Thoracic aorta (tissue), 2 donors: Measurements from ENCODE around the gene IL6R. TPM values are rescaled to one million over a fixed set of nuclear protein-coding genes. Genes with fewer than 3 reads are reported as not detected.

Experiments
- ATAC-seq: fragments of 150-250 bp; one replicate; pipeline ENCODE4 v1.8.0; 2017; ENCODE audit warnings: low read depth; ENCODE audit not compliant: insufficient number of reproducible peaks, low FRiP score
- DNase-seq: peaks from one replicate; pipeline ENCODE4 v3.0.0-alpha.2; 2020; ENCODE audit warnings: low spot score
- H3K27ac ChIP-seq, 2 donors: fragments of 200-600 bp; sonication (generic); 1 replicate in 1 of 2; 2 replicates in 1 of 2; pipeline ENCODE4 v1.5.1; 2016; ENCODE audit warnings: mild to moderate bottlenecking in 2 of 2, moderate library complexity in 2 of 2
- H3K27me3 ChIP-seq: fragments of 200-600 bp; sonication (generic); replicated peaks from 2 replicates; pipeline ENCODE4 v1.6.0; 2016; ENCODE audit warnings: mild to moderate bottlenecking; ENCODE audit not compliant: insufficient read depth
- H3K36me3 ChIP-seq: fragments of 200-600 bp; sonication (generic); one replicate; pipeline ENCODE4 v1.5.1; 2016
- H3K4me1 ChIP-seq, 2 donors: fragments of 200-600 bp; sonication (generic); 1 replicate in 1 of 2; 2 replicates in 1 of 2; pipeline versions ENCODE4 v1.5.1 to v1.6.0; 2016; ENCODE audit warnings: low read depth in 2 of 2, mild to moderate bottlenecking in 1 of 2; ENCODE audit not compliant: control insufficient read depth in 1 of 2
- H3K4me3 ChIP-seq: fragments of 200-600 bp; sonication (generic); 2 replicates; pipeline ENCODE4 v1.5.1; 2016; ENCODE audit warnings: mild to moderate bottlenecking
- H3K9me3 ChIP-seq: fragments of 200-600 bp; sonication (generic); 2 replicates; pipeline ENCODE4 v1.5.1; 2016
- CTCF ChIP-seq: fragments of 200-600 bp; sonication (generic); IDR thresholded peaks from one replicate; pipeline ENCODE4 v1.5.1; 2019; ENCODE audit warnings: antibody characterized with exemption
- total RNA-seq, 2 donors: library from RNA; depleted of rRNA; stranded (reverse); fragments of >200 nt; gene quantifications; one replicate each; pipeline versions ENCODE4 v1.1.0 to v1.2.3, GENCODE V29; 2016

Gene IL6R
- total RNA-seq, 2 donors from 2014 or later = 25.8 to 48.3 TPM

- DNase-seq = no peak
- H3K36me3 ChIP-seq = no peaks in the 10 kb centered on the region
- no peaks in the 10 kb centered on the region for H3K27me3 ChIP-seq
- no peak for TF ChIP-seq CTCF
- H3K27ac ChIP-seq = no peak overlapping the region
- no peak overlapping the region for H3K4me3 ChIP-seq
- H3K4me1 ChIP-seq = peaks cover 12 to 28% of the 10 kb centered on the region in 2 donors
- H3K9me3 ChIP-seq = no peaks in the 10 kb centered on the region
- no peak for ATAC-seq
These were observed 1.2 kb upstream of the IL6R start for GRCh38 chr1:154403983-154404382.

GRCh38 chr1:154404511-154404931 lies 622 bp upstream of the IL6R start:
- no peak for ATAC-seq
- Histone ChIP-seq H3K36me3 (no peaks in the 10 kb centered on the region), H3K4me3 (peak overlapping the region; percentile 84), H3K4me1 (peaks cover 12 to 28% of the 10 kb centered on the region in 2 donors), H3K27me3 (no peaks in the 10 kb centered on the region), H3K27ac (peak overlapping the region in 1 of 2 donors; percentile 90), H3K9me3 (no peaks in the 10 kb centered on the region)
- DNase-seq = no peak
- no peak for TF ChIP-seq CTCF

GRCh38 chr1:154405747-154406571 lies 816 bp downstream of the IL6R start:
- H3K4me1 ChIP-seq = peaks cover 12 to 28% of the 10 kb centered on the region in 2 donors
- DNase-seq = peak; percentile 88
- ATAC-seq = peak; percentile 51

GRCh38 chr1:154406572-154406879 lies 1.4 kb downstream of the IL6R start:
- no peak for ATAC-seq
- Histone ChIP-seq H3K36me3 (no peaks in the 10 kb centered on the region), H3K9me3 (no peaks in the 10 kb centered on the region), H3K4me3 (peak overlapping the region; percentile 84), H3K27me3 (no peaks in the 10 kb centered on the region), H3K4me1 (peaks cover 12 to 28% of the 10 kb centered on the region in 2 donors), H3K27ac (peak overlapping the region; percentile 27 to 90)
- TF ChIP-seq CTCF = no peak
- no peak for DNase-seq

More at GRCh38 chr1:154405747-154406571, 816 bp downstream of the IL6R start:
- no peaks in the 10 kb centered on the region for H3K36me3 ChIP-seq
- peak overlapping the region; percentile 84 for H3K4me3 ChIP-seq
- no peak for TF ChIP-seq CTCF
- no peaks in the 10 kb centered on the region for H3K9me3 ChIP-seq
- H3K27me3 ChIP-seq = no peaks in the 10 kb centered on the region
- H3K27ac ChIP-seq = peak overlapping the region; percentile 76 to 90

GRCh38 chr1:154406886-154407197 lies 1.7 kb downstream of the IL6R start:
- ATAC-seq = no peak
- peaks cover 12 to 28% of the 10 kb centered on the region in 2 donors for H3K4me1 ChIP-seq
- H3K27me3 ChIP-seq = no peaks in the 10 kb centered on the region
- peak overlapping the region; percentile 84 for H3K4me3 ChIP-seq
- H3K36me3 ChIP-seq = no peaks in the 10 kb centered on the region
- DNase-seq = no peak
- no peak for TF ChIP-seq CTCF
- H3K27ac ChIP-seq = peak overlapping the region in 1 of 2 donors; percentile 90
- H3K9me3 ChIP-seq = no peaks in the 10 kb centered on the region
